ENCODE data around the gene LY6G5C. TPM values are rescaled to one million over a fixed set of nuclear protein-coding genes. Genes with fewer than 3 reads are reported as not detected.

Gene LY6G5C
- total and polyA plus RNA-seq, 2 of the 13 experiments (the other 11 are each of a cell fraction or from before 2014, with no cell fraction given): 0.33 to 0.55 TPM

DNA sequence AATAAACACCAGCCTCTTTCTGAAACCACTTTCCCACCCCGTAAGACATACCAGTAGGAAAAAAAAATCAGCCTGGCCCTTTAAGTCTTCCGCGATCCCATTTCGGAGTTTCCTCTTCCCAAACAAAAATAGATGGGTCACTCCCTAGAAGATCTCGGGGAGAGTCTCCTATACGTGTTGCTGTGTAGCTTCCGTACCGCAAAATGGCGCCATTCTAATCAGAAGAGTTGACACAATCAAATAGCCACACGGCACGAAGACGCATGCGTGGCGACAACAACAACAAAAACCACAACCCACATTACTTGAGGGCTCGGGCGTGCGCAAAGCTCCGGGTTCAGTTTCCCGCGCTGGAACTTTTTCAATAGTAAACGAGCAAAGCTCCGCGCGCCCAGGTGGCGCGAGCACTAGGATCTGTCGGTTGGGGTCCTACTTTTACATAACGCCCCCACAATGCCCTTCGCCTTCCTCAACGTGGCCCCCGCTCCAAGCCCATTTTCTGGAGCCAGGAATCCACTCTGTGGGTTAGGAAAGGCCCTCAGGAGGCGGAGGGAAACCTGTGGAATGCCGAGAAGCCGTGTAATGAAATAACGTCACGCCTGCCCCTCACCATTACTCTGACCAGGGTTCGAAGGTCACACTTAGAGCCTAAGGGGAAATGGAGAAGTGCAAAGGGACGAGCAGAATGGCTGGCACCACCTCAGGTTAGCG, 15.9 kb downstream of the LY6G5C start, which contains the start of gene GPANK1:
Gene GPANK1 (minus strand): TSS at position 208 of the 711 bp plus-strand sequence. CDS start 519 bp downstream, outside the sequence.
- intact Hi-C loops (cut with micrococcal nuclease; ENCODE audit: unreplicated experiment) (loop anchor here (1.0 to 5.0 kb wide), 3 partner anchors 43 to 167 kb away; partner anchors contain the start of gene PRRC2A), in situ Hi-C loops (cut with HindIII; ENCODE audit: extremely low pct_ligation_motif_present, low pct_unique_long_range_greater_than_20kb) (no loop called here)
- Histone ChIP-seq H3K79me2 (ENCODE audit: insufficient read depth, low read length) (peaks cover 62% of the 10 kb centered on the region), H3K9me3 (ENCODE audit: low read length) (no peaks in the 10 kb centered on the region), H3K4me2 (ENCODE audit: low read depth, low read length) (peak within 1 kb of the TSS; percentile 94), H3K27me3 (ENCODE audit: control insufficient read depth in 1 of 2, insufficient read depth in 2 of 2, low read length in 2 of 2) (no peaks in the 10 kb centered on the region; a peak in 1 of 5 replicates), H3K4me1 (ENCODE audit: insufficient read depth, low read length) (peaks cover 76% of the 10 kb centered on the region), H3K9ac (ENCODE audit: insufficient read depth, low read depth, low read length) (peak within 1 kb of the TSS; percentile 98), H2AFZ (ENCODE audit: low read length) (no peak within 1 kb of the TSS), H4K20me1 (ENCODE audit: insufficient read depth, low read length) (peaks cover under 1% of the 10 kb centered on the region; the same call in 1 of the 2 replicates), H3K36me3 (replicated peaks in 1 of 2; ENCODE audit: control insufficient read depth in 1 of 2, insufficient read depth in 2 of 2, low read length in 2 of 2) (peaks cover 22 to 40% of the 10 kb centered on the region in 2 experiments), H3K27ac (ENCODE audit: extremely low read length, insufficient read depth, low read length) (peak within 1 kb of the TSS; percentile 99), H3K4me3 (replicated peaks in 1 of 3; ENCODE audit: insufficient read depth in 1 of 3, low read depth in 2 of 3, low read length in 3 of 3) (peak within 1 kb of the TSS; percentile 69 to 98 (median 71))
- BruUV-seq (replicated peaks): no TSS peak
- 2% methylated on average over 37 of the region's 39 CpGs for whole genome bisulfite sequencing (ENCODE audit: low lambda C conversion rate)
- POLR2A ChIA-PET: interaction anchor here (0.6 to 7.4 kb wide), 34 partner anchors 10 to 513 kb away, joined by 3 to 438 read pairs (median 5); partner anchors contain the start of genes ABHD16A, APOM, ATP6V1G2 and BAG6
- CTCF ChIA-PET (ENCODE audit: low intra/inter-chr PET ratio, low total read pairs): no interaction called here
- peak; percentile 46 for ATAC-seq
- FAIRE-seq: peak; percentile 93
- peak; percentile 95 for DNase-seq (ENCODE audit: low spot score)
- TF ChIP-seq, protein P1, sequence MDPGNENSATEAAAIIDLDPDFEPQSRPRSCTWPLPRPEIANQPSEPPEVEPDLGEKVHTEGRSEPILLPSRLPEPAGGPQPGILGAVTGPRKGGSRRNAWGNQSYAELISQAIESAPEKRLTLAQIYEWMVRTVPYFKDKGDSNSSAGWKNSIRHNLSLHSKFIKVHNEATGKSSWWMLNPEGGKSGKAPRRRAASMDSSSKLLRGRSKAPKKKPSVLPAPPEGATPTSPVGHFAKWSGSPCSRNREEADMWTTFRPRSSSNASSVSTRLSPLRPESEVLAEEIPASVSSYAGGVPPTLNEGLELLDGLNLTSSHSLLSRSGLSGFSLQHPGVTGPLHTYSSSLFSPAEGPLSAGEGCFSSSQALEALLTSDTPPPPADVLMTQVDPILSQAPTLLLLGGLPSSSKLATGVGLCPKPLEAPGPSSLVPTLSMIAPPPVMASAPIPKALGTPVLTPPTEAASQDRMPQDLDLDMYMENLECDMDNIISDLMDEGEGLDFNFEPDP (CRISPR knock-in tag; conservative IDR thresholded peaks at IDR 0.05): 0 out of 2 replicates have a peak, but pooled peaks have one; percentile 14
- TF ChIP-seq ZFAT (CRISPR knock-in tag; conservative IDR thresholded peaks at IDR 0.05) (no peak), SMARCC2 (IDR thresholded peaks at IDR 0.05) (no peak), PRPF4 (IDR thresholded peaks at IDR 0.05; ENCODE audit: low read depth, low read length, poor library complexity, severe bottlenecking) (no peak), IRF2 (CRISPR knock-in tag; IDR thresholded peaks at IDR 0.05) (no peak), ZNF563 (CRISPR knock-in tag; IDR thresholded peaks at IDR 0.05) (peak; percentile 46; the same call in 1 of the 2 replicates), ZC3H13 (CRISPR knock-in tag; IDR thresholded peaks at IDR 0.05) (peak; percentile 95), ATF1 (CRISPR knock-in tag; IDR thresholded peaks at IDR 0.05) (peak; percentile 73; the same call in 1 of the 2 replicates), HOXA9 (CRISPR knock-in tag; IDR thresholded peaks at IDR 0.05; ENCODE audit: borderline replicate concordance) (no peak), MTF1 (CRISPR knock-in tag; IDR thresholded peaks at IDR 0.05) (peak; percentile 68; the same call in 1 of the 2 replicates), ZNF772 (CRISPR knock-in tag; IDR thresholded peaks at IDR 0.05) (peak; percentile 60; the same call in 1 of the 2 replicates), MEIS1 (CRISPR knock-in tag; IDR thresholded peaks at IDR 0.05; ENCODE audit: borderline replicate concordance) (no peak; the same call in 1 of the 2 replicates), REL (CRISPR knock-in tag; conservative IDR thresholded peaks at IDR 0.05) (no peak)
- TF ChIP-seq, protein P2, sequence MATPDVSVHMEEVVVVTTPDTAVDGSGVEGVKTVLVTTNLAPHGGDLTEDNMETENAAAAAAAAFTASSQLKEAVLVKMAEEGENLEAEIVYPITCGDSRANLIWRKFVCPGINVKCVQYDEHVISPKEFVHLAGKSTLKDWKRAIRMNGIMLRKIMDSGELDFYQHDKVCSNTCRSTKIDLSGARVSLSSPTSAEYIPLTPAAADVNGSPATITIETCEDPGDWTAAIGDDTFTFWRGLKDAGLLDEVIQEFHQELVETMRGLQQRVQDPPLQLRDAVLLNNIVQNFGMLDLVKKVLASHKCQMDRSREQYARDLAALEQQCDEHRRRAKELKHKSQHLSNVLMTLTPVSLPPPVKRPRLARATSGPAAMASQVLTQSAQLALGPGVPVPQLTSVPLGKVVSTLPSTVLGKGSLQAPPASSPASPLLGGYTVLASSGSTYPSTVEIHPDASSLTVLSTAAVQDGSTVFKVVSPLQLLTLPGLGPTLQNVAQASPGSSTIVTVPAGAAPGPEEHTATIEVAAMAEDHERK (CRISPR knock-in tag; IDR thresholded peaks at IDR 0.05; ENCODE audit: low read depth): no peak
- TF ChIP-seq, protein P3, sequence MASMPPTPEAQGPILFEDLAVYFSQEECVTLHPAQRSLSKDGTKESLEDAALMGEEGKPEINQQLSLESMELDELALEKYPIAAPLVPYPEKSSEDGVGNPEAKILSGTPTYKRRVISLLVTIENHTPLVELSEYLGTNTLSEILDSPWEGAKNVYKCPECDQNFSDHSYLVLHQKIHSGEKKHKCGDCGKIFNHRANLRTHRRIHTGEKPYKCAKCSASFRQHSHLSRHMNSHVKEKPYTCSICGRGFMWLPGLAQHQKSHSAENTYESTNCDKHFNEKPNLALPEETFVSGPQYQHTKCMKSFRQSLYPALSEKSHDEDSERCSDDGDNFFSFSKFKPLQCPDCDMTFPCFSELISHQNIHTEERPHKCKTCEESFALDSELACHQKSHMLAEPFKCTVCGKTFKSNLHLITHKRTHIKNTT (CRISPR knock-in tag; IDR thresholded peaks at IDR 0.05): no peak
